ENCODE results near the gene TMOD4. TPM values are rescaled to one million over a fixed set of nuclear protein-coding genes. Genes with fewer than 3 reads are reported as not detected.
"Not testable (repeated sequence)": the region's sequence is repeated elsewhere in the genome, so short reads cannot be mapped to it uniquely, and the experiment has no call there.

The TMOD4 gene
- total RNA-seq, 1 donor from 2014 or later: 1.1 TPM

GRCh38 chr1:151192047-151192446 is 16.3 kb upstream of the TMOD4 start:
- Mint-ChIP-seq H3K4me1 (ENCODE audit: unreplicated experiment) (peaks cover 12% of the 10 kb centered on the region), H3K36me3 (ENCODE audit: low read depth, unreplicated experiment) (peaks cover 3% of the 10 kb centered on the region), H3K4me3 (ENCODE audit: unreplicated experiment) (no peak overlapping the region), H3K27ac (ENCODE audit: unreplicated experiment) (no peak overlapping the region), H3K27me3 (ENCODE audit: unreplicated experiment) (peaks cover 8% of the 10 kb centered on the region), H3K9me3 (ENCODE audit: unreplicated experiment) (no peaks in the 10 kb centered on the region)
- DNase-seq (ENCODE audit: low spot score): no peak
- TF ChIP-seq CTCF (IDR thresholded peaks at IDR 0.05; ENCODE audit: unreplicated experiment): no peak

- DNase-seq (ENCODE audit: low spot score): peak; percentile 74
- Mint-ChIP-seq H3K9me3 (ENCODE audit: unreplicated experiment) (no peaks in the 10 kb centered on the region), H3K4me1 (ENCODE audit: unreplicated experiment) (peaks cover 9% of the 10 kb centered on the region), H3K4me3 (ENCODE audit: unreplicated experiment) (peak within 1 kb of the TSS; percentile 99), H3K27ac (ENCODE audit: unreplicated experiment) (peak within 1 kb of the TSS; percentile 90), H3K27me3 (ENCODE audit: unreplicated experiment) (peaks cover 8% of the 10 kb centered on the region), H3K36me3 (ENCODE audit: low read depth, unreplicated experiment) (peaks cover 3% of the 10 kb centered on the region)
- no peak for TF ChIP-seq CTCF (IDR thresholded peaks at IDR 0.05; ENCODE audit: unreplicated experiment)
These were observed 14.1 kb upstream of the TMOD4 start, which contains the start of gene VPS72 for GRCh38 chr1:151189637-151190445. VPS72 (minus strand) TSS chr1:151190197; CDS start chr1:151190121, 76 bp downstream.

- H3K27me3 Mint-ChIP-seq (ENCODE audit: unreplicated experiment); H3K9me3 Mint-ChIP-seq (ENCODE audit: unreplicated experiment); H3K36me3 Mint-ChIP-seq (ENCODE audit: low read depth, unreplicated experiment); H3K27ac Mint-ChIP-seq (ENCODE audit: unreplicated experiment); DNase-seq (ENCODE audit: low spot score); H3K4me1 Mint-ChIP-seq (ENCODE audit: unreplicated experiment): not testable (repeated sequence)
- peak overlapping the region; percentile 99 for H3K4me3 Mint-ChIP-seq (ENCODE audit: unreplicated experiment)
These were observed 12.9 kb upstream of the TMOD4 start for GRCh38 chr1:151188667-151189066.

GRCh38 chr1:151187205-151187604 is 11.4 kb upstream of the TMOD4 start:
- Mint-ChIP-seq H3K27ac (ENCODE audit: unreplicated experiment) (no peak overlapping the region), H3K36me3 (ENCODE audit: low read depth, unreplicated experiment) (peaks cover 17% of the 10 kb centered on the region), H3K4me1 (ENCODE audit: unreplicated experiment) (peaks cover 9% of the 10 kb centered on the region), H3K9me3 (ENCODE audit: unreplicated experiment) (no peaks in the 10 kb centered on the region), H3K4me3 (ENCODE audit: unreplicated experiment) (peak overlapping the region; percentile 35), H3K27me3 (ENCODE audit: unreplicated experiment) (peaks cover 6% of the 10 kb centered on the region)
- no peak for DNase-seq (ENCODE audit: low spot score)
- TF ChIP-seq CTCF (IDR thresholded peaks at IDR 0.05; ENCODE audit: unreplicated experiment): no peak

GRCh38 chr1:151184211-151184610 is 8.4 kb upstream of the TMOD4 start:
- Mint-ChIP-seq H3K4me3 (ENCODE audit: unreplicated experiment) (peak overlapping the region; percentile 13), H3K36me3 (ENCODE audit: low read depth, unreplicated experiment) (peaks cover 28% of the 10 kb centered on the region), H3K27ac (ENCODE audit: unreplicated experiment) (no peak overlapping the region), H3K9me3 (ENCODE audit: unreplicated experiment) (no peaks in the 10 kb centered on the region), H3K27me3 (ENCODE audit: unreplicated experiment) (peaks cover 2% of the 10 kb centered on the region), H3K4me1 (ENCODE audit: unreplicated experiment) (peaks cover 3% of the 10 kb centered on the region)
- DNase-seq (ENCODE audit: low spot score): no peak
- TF ChIP-seq CTCF (IDR thresholded peaks at IDR 0.05; ENCODE audit: unreplicated experiment): no peak
